LNCAP (cell line): ENCODE data around the gene MROH2B.

Source experiments
- CTCF ChIP-seq: fragments of 450-650 bp; IDR thresholded peaks from 2 replicates; pipeline ENCODE4 v1.5.1; 2017; ENCODE audit warnings: mild to moderate bottlenecking

MROH2B gene

GRCh38 chr5:41067714-41068568 lies 3.2 kb downstream of the MROH2B start:
- no peak for TF ChIP-seq CTCF

GRCh38 chr5:41065691-41066335 lies 5.3 kb downstream of the MROH2B start:
- TF ChIP-seq CTCF = no peak

- no peak for TF ChIP-seq CTCF
Observed at GRCh38 chr5:41057940-41058339, 13.2 kb downstream of the MROH2B start.

GRCh38 chr5:41057231-41057630 lies 13.9 kb downstream of the MROH2B start:
- no peak for TF ChIP-seq CTCF

GRCh38 chr5:41048986-41049385 lies 22.2 kb downstream of the MROH2B start:
- TF ChIP-seq CTCF = no peak

GRCh38 chr5:41043109-41043747 lies 27.9 kb downstream of the MROH2B start:
- no peak for TF ChIP-seq CTCF

GRCh38 chr5:41032973-41033372 lies 38.2 kb downstream of the MROH2B start:
- no peak for TF ChIP-seq CTCF
